GM19463 (cell line): ENCODE measurements around the gene ABTB2.
A peak's percentile ranks its signal among the peaks of the same experiment; 100 is the strongest.
"Not testable (repeated sequence)": the region's sequence is repeated elsewhere in the genome, so short reads cannot be mapped to it uniquely, and the experiment has no call there.

Experiments
- ATAC-seq: cut with Tn5 transposase; IDR thresholded peaks from one replicate; pipeline ENCODE4 v1.9.1; 2021; ENCODE audit warnings: mild to moderate bottlenecking, moderate library complexity; ENCODE audit not compliant: unreplicated experiment

Gene ABTB2

GRCh38 chr11:34219279-34219678 is 138.5 kb downstream of the ABTB2 start:
- ATAC-seq, result no peak

GRCh38 chr11:34218756-34219155 is 139.1 kb downstream of the ABTB2 start:
- ATAC-seq, result not testable (repeated sequence)

GRCh38 chr11:34218067-34218466 is 139.7 kb downstream of the ABTB2 start:
- ATAC-seq, result no peak

GRCh38 chr11:34216706-34217105 is 141.1 kb downstream of the ABTB2 start:
- ATAC-seq, result no peak

- no peak for ATAC-seq
These were observed 141.9 kb downstream of the ABTB2 start for GRCh38 chr11:34215806-34216453.

GRCh38 chr11:34214961-34215805 is 142.6 kb downstream of the ABTB2 start:
- peak; percentile 92 for ATAC-seq

- no peak for ATAC-seq
These were observed 144.4 kb downstream of the ABTB2 start for GRCh38 chr11:34213366-34213765.

- ATAC-seq, result no peak
These were observed 145.2 kb downstream of the ABTB2 start for GRCh38 chr11:34212566-34212965.

- ATAC-seq, result no peak
These were observed 148.0 kb downstream of the ABTB2 start for GRCh38 chr11:34209809-34210208.

- ATAC-seq, result no peak
These were observed 149.3 kb downstream of the ABTB2 start for GRCh38 chr11:34208266-34209135.

GRCh38 chr11:34207487-34208180 is 150.2 kb downstream of the ABTB2 start:
- no peak for ATAC-seq

GRCh38 chr11:34206407-34207300 is 151.2 kb downstream of the ABTB2 start:
- ATAC-seq, result no peak

- ATAC-seq, result no peak
These were observed 152.3 kb downstream of the ABTB2 start for GRCh38 chr11:34205326-34206035.

GRCh38 chr11:34204396-34205279 is 153.2 kb downstream of the ABTB2 start:
- ATAC-seq, result peak; percentile 55

- no peak for ATAC-seq
These were observed 154.4 kb downstream of the ABTB2 start for GRCh38 chr11:34203377-34203871.

- ATAC-seq, result no peak
These were observed 156.7 kb downstream of the ABTB2 start for GRCh38 chr11:34201129-34201528.

GRCh38 chr11:34199525-34199924 is 158.3 kb downstream of the ABTB2 start:
- ATAC-seq, result no peak

GRCh38 chr11:34198523-34198922 is 159.3 kb downstream of the ABTB2 start:
- no peak for ATAC-seq
